Midbrain (tissue), 1 donor: ENCODE results near the gene NR6A1.

ENCODE experiments used
- DNase-seq: peaks from one replicate; lab custom pipeline; 2025; lab: John Stamatoyannopoulos, UW

Gene NR6A1

DNA sequence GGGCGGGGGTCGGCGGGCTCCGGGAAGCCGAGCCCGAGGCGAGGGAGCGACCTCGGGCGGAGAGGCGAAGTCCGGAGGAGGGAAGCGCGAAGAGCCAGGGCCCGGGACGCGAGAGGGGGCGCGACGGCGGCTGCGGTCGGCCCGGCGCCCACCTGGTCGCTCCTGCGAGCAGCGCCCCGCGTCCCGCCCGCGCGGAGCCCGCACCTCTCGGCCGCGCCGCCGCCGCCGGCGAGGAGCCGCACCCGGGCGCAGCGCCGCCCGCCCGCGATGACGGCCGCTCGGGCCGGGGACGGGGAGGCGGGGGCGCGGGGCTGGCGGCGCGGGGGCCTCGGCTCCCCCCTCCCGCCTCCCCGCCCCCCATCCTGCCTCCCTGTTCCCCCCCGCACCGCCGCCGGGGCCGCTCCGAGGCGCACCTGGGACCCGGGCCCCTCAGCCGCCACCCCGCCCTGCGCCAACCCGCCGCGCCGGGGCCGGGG lies 266.5 kb downstream of the NR6A1 start:
- no peak for DNase-seq

DNA sequence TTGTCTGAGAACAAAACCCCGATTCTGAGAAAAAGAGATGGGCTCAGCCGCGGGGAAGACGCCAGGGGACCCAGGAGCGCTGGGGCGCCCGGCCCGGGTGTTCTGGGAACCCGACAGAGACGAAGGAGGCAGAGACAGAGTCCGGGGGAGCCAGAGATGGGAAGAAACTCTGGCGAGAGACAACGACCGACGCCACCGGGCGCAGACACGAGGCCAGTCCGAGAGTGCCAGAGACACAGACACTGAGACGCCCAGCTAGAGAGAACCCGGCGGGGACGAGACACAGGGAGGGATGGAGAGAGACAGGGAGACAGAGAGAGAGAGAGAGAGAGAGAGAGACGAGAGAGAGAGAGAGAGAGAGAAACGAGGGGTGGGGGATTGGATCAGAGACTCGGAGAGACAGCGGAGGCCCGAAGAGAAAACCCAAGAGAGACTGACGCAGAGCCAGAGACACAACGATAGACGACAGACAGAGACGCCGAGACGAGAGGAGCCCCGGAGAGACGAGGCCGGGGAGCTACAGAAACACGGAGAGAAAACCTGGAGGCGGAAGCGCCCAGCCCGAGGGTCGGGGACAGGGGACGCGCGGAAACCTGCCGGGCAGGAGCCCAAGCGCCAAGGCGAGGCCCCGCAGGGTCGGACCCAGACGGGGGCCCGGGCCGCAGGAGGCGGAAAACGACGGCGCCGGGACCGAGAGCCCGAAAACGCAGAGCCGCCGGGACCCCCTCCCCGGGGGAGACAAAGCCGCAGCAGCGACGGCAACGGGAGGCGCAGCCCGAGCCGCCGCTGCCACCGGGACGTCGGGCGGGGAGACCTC lies 267.2 kb downstream of the NR6A1 start:
- DNase-seq, result no peak

DNA sequence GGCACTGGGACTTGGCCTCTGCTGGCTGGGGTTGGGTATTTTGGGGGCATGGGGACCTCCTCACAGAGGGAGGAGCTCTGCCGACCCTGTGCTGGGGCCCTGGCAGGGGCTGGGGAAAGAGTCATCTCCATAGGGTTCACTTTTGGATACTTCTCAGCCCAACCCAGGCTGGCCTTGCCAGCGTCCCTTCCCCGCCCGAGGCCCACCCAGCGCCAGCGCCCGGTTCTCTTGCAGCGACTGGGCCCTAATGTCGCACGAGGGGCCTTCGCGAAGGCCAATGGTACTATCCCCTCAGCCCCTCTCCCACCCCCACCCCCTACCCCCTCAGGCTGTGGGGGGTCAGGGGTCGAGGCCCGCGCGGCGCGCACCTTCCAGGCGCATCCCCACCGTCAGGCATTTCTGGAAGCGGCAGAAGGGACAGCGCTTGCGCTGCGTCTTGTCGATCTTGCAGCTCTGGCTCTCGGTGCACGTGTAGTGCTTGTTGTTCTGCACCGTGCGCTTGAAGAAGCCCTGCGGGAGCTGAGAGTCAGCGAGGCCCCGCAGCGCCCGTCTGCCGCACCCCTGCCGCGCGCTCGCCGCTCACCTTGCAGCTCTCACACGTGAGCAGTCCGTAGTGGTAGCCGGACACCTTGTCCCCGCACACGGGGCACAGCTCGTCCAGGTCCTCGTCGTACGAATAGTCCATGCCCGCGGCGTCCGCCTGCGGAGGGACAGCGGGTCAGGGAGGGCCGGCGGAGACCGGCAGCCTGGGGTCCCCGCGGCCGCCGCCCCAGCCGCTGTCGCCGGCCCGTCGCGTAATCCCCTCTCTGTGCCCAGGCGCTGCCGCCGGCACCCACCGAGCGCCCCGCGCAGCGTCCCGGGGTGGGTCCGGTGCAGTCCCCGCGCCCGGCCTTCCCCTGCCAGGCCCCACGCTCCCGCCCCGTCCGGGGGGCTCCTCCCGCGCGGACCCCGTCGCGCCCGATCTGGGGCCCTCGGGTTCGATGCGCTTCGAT lies 268.1 kb downstream of the NR6A1 start:
- DNase-seq, result no peak

DNA sequence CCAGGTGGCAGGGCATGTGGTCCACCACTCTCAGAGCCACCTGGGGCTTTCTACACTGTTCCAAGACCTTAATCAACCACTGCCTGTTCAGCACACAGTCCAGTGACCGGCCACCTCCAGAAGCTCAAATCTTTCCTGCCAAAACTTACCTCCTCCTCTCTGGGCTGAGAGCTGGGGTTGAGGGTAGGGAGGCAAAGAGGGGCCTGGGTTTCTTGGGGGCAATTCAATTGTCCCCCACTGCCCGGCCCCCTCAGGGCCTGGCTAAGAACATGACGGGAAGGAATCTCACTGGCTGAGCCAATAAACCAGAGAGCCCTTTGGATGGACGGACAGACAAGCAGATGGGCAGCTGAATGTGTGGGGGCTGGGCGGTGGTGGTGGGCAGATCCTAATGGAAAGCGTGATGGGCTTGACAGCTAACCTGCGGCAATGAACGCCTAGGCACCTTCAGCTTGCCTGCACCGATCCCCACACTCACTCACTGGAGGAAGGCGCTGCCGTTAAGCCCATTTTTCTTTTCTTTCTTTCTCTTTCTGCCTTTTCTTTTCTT lies 269.3 kb downstream of the NR6A1 start:
- DNase-seq, result no peak

DNA sequence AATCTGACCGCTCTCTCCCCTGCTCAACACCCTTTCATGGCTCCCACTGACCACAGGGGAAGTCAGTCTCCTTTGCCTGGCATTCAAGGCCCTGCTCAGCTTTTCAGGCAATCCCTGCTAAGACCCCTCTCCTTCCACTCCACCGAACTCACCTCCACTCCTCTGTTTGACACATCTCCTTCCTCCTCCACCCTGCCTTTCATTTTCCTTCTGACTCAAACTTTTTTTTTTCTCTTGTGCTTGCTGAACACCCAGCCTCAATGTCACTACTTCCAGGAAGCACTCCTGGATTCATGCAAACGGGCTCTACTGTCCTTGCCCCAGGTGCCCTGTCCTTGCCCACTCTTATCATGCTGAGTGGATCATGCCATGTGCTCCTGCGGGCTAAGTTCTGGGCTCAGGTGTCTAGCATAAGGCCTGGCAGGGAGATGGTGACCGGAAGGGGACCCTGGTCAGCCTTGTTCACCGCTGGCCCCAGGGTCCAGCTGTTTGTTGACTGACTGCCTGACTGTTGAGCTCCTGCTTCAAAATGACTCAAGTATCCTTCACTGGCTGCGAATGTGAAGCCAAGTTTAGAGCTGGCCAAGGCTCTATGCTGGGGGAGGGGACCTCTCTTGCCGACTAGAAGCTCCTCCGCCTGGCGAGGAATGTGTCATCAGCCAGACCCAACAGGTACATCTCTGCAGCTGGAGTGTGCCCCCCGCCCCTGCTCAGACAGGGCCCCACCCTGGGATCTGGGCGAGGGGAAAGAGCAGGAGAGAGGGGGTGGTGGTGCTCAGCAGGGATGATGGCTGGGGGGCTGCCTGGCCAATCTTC lies 270.1 kb downstream of the NR6A1 start:
- DNase-seq, result no peak

DNA sequence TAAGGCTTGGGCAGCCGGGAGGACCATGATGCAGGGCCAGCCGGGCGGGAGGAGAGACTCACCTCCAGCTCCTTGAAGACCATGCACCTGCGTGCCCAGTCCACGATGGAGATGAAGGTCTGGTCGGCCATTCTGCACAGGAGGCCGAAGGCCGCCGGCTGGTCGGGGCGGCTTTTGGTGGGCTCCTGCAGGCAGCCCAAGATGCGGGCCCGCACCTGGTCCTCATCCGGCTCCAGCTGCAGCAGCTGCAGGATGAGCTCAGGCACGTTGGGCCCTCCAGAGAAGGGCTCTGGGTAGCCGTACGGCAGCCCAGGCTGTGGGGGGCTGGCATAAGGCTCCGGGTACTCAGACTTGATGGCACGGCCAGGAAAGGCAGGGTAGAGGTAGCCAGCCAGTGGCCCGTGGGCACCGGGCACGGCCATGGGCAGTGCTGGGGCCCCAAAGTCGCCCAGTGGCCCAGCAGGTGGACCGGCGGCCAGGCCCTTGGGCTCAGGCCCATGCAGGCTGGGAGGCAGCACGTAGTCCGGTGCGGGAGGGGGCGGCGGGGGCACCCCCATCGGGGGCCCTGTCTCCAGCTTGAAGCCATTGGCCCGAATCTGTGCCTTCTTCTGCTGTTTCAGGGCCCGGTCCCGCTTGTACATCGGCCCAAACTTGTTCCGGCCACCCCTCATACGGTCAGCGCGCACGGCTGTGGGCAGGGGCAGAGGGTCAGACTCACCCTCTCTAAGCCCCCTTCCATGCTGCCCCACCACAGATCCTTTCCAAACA lies 270.9 kb downstream of the NR6A1 start:
- DNase-seq, result no peak

DNA sequence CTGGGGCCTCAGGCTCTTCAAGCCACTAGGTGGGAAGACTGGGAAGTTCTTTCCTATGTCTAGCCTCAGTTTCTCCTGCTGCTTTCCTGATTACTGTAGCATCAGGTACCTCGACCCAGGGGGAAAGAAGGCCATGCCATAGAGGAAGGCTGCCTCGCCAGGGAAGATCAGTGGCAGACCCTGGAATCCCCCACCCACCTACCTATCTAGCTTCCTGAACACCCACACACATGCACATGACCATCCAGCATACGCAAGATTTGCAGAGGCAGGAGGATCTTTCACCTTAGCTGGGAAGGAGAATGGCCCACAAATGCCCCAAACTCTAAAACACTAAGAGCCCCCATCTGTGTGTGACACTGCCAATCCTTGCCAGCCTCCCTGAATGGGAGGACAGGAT lies 271.9 kb downstream of the NR6A1 start:
- no peak for DNase-seq

DNA sequence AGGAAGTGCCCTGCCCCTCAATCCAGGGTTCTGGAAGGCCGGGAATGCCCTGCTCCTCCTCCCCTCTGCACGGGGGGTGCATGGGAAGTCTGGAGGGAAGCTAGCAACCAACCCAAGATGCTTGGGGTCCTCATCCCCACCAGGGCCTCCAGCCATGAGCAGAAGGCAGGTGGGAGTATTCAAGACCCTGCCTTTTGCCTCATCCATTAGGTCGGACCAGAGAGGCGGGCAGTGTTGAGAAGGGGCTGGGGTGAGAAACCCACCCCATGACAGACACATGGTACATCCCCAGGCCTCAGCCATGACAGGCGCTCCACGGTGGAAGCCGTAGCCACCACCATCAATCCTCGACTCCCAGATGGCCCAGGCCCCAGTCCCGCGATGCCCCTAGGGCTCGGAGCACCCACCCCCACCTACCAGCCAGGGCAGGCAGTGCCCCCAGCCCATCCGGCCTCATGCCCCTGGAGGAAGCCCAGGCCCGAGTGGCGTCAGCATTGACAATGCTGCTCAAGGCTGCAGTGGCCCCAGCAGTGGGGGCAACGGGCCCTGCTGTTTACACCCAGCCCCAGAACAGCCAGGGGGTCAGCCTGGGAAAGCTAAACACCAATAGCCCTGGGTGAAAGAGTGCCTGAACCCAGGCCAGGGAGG lies 272.5 kb downstream of the NR6A1 start:
- DNase-seq, result no peak

DNA sequence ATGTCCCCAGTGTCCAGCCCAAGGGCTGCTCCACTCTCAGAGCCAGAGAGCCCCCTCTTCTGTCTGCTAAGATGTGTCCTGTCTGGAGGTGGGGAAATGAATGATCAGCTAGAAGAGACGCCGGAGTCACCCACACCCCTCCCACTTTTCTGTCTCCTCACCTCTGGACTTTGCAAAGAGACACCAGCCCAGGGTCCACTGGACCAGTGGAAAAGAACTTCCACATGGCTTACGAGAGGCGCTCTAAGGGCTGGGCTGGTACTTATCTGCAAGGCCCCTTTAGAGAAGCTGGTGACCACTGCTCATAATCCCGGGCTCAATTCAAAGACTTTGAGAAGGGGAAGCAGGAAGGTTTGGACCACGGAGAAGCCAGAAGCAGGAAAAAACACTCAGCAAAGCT lies 273.1 kb downstream of the NR6A1 start:
- no peak for DNase-seq

DNA sequence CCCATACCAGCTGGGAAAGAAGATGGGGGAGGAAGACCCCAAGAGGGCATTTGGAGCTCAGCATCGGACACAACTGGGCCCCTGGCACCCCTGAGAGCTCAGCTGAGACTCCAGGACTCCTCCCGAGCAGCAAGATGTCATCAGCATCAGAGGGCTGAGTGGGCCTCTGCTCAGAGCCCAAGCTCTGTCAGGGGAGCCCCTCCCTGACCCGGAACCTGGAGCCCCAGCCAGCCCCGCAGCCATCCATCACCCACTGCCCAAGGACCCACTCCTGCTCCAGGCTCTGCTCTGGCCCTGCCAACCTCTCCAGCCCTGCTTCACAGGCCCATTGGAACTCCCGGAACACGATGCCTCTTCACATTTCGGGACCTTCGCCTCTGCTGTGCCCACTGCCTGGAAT lies 273.7 kb downstream of the NR6A1 start:
- DNase-seq, result no peak

DNA sequence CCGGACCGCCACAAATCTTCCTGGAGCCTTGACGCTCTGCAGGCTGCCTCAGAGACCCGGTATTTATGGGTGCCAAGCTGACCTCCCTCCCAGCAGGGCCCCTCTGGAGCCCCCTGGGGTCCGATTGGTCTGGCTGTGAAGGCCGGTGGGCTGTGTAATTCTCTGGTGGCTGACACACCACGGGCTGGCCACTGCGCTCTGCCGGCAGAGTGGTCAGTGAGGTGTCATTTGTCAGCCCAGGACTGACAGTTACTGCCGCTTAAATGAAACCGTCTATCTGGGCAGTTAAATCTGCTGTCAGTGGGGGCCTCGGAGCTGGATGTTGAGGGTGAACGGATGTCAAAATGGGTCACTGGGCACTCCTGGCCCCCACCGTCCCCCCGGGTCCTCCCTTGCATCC lies 274.6 kb downstream of the NR6A1 start:
- no peak for DNase-seq

DNA sequence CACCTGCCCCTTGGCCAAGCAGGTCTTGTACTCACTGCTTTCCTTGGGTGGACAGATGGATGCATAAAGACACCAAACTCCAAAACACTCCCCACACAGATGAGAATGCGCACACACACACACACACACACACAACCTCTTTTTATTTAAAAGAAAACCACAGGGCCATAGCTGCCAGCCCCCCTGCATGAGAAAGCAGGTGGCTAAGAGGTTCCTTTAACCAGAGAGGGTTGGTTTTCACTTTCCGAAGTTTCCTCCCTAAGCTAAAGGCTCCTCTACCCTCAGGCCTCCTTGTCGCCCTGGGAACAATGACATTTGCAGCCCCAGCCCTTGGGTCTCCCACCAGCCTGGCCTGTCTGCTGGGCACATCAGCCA lies 275.0 kb downstream of the NR6A1 start:
- no peak for DNase-seq

DNA sequence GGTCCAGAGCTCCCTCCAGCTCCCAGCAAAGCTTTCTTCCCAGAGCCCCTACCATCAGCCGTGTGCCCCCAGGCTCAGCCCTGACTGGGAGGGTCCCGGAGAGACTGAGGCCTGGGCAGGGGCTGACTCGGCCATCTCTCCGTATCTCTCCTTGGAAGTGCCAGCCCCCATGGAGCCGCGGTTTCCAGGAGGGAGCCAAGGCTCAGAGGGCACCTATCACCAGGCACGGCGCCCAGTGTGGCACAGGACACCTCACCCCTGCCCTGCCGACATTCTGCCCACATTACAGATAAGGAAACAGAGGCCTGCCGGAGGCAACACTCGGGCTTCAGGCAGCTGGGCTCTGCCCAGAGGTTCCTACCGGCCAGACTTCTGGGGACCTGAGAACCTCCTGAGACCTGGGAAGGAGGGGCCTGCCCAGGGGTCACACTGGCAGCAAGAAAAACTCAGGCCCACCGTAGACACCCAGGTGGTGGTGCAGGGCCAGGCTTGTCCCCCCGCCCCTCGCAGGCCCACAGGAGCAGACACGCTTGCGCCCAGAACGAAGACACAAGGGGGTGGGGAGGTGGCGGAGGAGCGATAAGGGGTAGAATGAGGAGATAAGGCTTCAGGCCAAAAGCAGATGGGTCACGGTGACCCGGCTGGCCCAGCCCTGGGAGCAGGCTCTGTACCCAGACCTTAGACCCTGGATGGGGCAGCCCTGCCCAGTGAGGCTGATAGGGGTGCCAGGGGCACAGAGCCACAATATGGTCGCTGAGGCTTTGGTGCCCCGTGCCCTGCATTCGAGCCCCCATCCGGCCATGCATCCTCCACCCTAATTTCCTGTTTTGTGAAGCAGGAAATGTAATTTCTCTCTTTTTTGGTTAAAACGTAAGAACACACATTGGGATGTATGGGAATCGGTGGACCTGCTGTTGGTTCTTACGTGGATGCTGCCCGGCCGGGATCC lies 275.7 kb downstream of the NR6A1 start:
- DNase-seq, result no peak

DNA sequence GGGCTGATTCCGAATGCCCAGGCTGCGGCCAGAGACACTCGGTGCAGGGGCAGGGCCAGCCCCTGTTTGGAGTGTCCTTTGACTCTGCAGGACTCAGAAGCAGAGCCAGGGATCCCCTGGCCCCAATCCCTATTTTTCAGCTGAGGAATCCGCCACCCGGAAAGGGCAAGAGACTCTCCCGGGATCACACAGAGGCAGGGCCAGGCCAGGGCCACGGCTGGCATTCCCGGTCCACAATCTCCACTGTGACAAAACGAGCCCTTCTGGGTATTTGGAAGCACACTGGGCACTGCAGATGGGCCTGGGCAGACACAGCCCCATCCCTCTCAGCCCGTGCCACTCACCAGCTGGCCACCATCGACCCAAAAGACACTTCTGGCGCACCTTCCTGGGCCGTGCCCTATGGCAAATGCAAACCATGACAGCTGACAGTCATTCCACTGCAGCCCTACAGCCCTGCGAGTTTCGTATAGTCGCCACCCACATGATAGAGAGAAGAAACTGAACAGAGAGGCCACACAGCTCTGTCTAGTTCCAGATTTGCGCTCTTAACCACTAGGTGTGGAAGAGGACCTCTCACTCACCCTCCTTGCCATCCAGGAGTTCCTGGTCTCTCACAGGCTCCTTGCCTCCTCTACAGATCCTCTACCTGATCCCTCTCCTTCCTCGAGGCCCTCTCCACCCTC lies 277.2 kb downstream of the NR6A1 start:
- no peak for DNase-seq

DNA sequence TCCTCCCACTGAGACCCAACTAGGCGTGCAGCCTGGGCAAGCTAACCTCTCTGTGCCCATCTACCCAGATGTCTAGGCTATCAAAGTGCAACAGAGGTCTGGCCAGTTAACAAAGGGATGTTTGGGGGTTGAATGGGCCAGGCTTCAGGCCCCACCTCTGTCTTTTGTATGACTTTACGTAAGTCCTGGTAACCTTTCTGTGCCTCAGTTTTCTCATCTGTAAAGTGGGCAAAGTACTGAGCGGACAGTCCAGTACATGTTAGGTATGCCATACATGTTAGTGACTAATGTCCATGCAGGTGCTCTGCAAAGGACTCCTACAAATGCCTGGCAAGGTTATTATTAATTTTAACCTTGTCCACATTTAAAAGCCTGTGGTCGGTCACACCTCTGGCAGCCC lies 277.9 kb downstream of the NR6A1 start:
- DNase-seq, result no peak

DNA sequence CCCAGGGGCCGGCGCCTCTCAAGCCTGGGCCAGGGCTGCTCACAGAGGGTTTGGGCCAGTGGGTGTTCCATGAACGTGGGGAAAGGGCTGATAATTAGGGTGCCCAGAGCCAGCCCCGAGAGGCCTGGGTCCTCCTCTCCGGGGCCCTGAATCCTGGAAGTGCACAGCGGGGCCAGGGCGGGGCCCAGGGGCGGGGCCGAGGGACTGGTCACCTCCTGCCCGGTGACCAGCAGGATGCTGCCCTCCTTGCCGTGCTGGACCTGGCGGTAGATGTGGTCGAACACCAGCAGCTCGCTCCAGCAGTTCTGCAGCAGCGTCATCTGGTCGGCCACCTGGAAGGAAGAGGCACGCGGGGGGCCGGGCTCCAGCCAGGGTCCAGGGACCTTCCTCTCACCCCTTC lies 278.3 kb downstream of the NR6A1 start:
- no peak for DNase-seq

DNA sequence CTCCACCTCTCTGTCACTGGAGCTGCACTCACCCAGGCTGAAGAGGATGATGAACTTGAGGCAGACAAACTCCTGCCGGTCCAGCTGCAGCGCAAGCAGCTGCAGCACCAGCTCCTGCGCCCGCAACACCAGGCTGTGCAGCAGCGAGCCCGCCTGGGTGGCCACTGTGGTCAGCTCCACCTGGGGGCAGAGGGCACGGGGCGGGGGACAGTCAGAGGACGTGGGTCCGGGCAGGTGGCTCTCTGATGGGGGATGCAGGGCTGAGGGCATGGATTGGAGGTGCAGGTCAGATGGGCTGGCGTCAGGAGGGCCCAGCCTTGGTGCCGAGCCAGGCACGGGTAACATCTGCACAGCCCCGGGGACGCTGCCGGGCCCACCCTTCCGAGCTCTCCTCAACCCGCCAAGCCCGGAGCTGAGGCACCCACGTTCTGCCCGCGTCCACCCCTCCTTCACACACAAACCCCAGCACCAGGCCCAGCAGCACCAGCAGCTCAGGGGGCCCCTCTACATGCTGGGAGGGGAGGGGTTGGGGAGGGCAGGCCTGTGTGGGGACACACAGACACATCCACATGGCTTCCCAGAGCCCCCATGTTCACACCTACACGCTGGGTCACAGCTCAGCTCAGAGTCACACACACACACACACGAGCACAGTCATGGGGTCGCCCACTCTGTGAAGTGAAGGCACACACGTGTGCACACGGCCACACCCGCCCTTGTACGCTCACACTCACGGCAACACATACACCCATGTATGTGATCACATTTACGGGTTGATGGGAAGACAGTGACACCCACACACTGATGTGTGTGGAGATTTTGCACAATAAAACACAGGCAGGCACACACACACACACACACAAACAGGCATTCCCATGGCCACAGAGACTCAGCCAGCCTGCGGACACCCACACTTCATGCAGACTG lies 279.8 kb downstream of the NR6A1 start:
- no peak for DNase-seq

DNA sequence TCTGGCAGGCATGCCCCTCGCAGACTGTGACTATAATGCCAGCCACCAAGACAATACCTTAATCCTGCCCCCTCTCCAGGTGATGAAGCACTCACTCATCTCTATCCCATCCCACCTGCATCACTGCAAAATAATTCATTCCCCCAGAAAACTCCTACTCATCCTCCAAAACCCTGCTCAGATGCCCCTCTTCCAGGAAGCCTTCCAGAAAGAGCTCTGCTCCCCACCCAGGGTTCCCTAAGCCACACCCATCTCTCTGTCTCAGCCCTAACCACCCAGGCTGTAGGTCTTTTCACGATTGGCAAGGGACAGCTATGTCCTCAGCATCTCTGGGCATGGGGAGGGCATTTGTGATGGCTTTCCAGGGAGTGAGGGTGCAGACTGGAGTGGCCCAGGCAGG lies 281.1 kb downstream of the NR6A1 start:
- no peak for DNase-seq
